Heart left ventricle (tissue), 13 donors: ENCODE data around the gene ZNF717.
"Not testable (repeated sequence)": the region's sequence is repeated elsewhere in the genome, so short reads cannot be mapped to it uniquely, and the experiment has no call there.

Source experiments
- CTCF ChIP-seq, 12 donors: fragments of 200-600 bp; sonication (generic) in 4 of 12; IDR thresholded peaks; one replicate each; pipeline versions ENCODE4 v1.5.0 to v1.8.0; 2018 to 2022; ENCODE audit warnings: antibody characterized with exemption in 12 of 12, mild to moderate bottlenecking in 5 of 12
- POLR2A ChIP-seq, 2 donors: fragments of 450-650 bp; IDR thresholded peaks; one replicate each; pipeline ENCODE4 v1.6.1; 2017; ENCODE audit warnings: antibody characterized with exemption in 2 of 2, mild to moderate bottlenecking in 2 of 2, moderate library complexity in 2 of 2
- donor health status: ischemic (EF 13 %, LVEDD 7.1; RV severe dilation, severe dysfunction).
- donor health status: DM: no; HTN: yes; CAD: no.
- donor health status: DM: no; HTN: no; CAD: no.
- donor health status: ischemic (EF 25% LVEDD 6.9; RV normal size, moderate dysfunction).
- donor health status: ischemic (EF 25% LVEDD 5.7; RV mildly dilated, moderate dysfunction).
- donor health status: ischemic (EF 35%, LVEDD 5.7; RV mildly dilated, moderate dysfunction).
- donor health status: nonischemic (EF 11% LVEDD 7.7; RV severe dilation, severe dysfunction).
- donor health status: DM: yes; HTN: yes; CAD: no.
- donor health status: PGD.
- donor health status: ischemic (EF 29% LVEDD 5.4; RV normal size, mild dysfunction).
- donor health status: nonischemic (EF 23%, LVEDD 6.1; RV moderate dilation, normal function).

GRCh38 chr3:75771631-75772030, 13.7 kb downstream of the ZNF717 start:
- TF ChIP-seq CTCF, POLR2A (IDR thresholded peaks at IDR 0.05): not testable (repeated sequence)
